ENCODE results near the gene PNMA6F. TPM values are rescaled to one million over a fixed set of nuclear protein-coding genes. Genes with fewer than 3 reads are reported as not detected.

The PNMA6F gene
- total and polyA plus RNA-seq, 2 experiments from 2014 or later: 0.06 to 0.83 TPM

DNA sequence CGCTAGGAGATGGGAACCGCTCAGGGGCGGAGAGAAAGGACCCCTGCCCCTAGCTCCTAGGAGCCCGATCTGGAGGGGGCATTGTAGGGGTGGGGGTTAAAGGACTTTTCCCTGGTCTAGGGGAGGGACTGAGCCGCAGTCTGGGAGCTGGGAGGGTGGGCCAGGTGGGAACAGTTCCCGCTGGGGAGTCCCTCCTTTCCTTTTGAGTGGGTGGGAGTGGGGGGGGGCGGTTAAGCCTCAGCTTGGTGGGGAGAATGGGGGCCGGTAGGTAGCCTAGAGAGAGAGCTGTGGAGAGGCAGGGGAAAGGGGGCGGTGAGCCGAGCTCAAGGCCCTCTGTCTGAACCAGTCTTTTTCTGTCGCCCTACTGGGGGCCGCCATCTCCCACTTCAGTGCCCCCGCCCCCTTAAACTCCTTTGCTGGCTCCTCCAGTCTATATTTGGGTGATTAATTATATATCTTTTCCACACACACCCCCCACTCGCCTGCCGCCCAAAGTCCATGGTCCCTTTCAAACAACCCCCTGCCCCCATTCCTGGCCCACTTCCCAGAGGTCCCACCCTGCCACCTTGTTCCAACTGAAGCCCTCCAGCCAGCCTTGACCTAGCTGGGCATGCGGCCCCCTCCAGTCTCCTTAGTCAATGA lies 13.2 kb upstream of the PNMA6F start:
- no peaks in the 10 kb centered on the region for H3K27me3 ChIP-seq (ENCODE audit: insufficient read depth)
- H4K20me1 ChIP-seq (replicated peaks; ENCODE audit: insufficient read depth): no peaks in the 10 kb centered on the region
- H3K27ac Mint-ChIP-seq: peak overlapping the region; percentile 89; the same call in 1 of the 2 replicates
- peaks cover 12% of the 10 kb centered on the region; the same call in 1 of the 2 replicates for H3K4me1 ChIP-seq (ENCODE audit: insufficient read depth)
- no peak overlapping the region for H2AFZ ChIP-seq
- peak; percentile 12; the same call in 2 of the 3 replicates for ATAC-seq
- H3K4me3 ChIP-seq: peak overlapping the region; percentile 72
- peak overlapping the region; percentile 86 for H3K4me3 Mint-ChIP-seq
- peak overlapping the region; percentile 76 for H3K4me2 ChIP-seq
- no peaks in the 10 kb centered on the region for H3K36me3 ChIP-seq (ENCODE audit: insufficient read depth)
- peaks cover 1% of the 10 kb centered on the region for H3K27me3 Mint-ChIP-seq (ENCODE audit: insufficient read depth, low read depth, poor library complexity)
- H3K36me3 Mint-ChIP-seq (ENCODE audit: low read depth): peaks cover 16% of the 10 kb centered on the region; the same call in 2 of the 3 replicates
- H3K4me1 Mint-ChIP-seq: peaks cover 19% of the 10 kb centered on the region
- no peaks in the 10 kb centered on the region for H3F3A ChIP-seq (replicated peaks; ENCODE audit: low read depth)
- TF ChIP-seq, protein P1, sequence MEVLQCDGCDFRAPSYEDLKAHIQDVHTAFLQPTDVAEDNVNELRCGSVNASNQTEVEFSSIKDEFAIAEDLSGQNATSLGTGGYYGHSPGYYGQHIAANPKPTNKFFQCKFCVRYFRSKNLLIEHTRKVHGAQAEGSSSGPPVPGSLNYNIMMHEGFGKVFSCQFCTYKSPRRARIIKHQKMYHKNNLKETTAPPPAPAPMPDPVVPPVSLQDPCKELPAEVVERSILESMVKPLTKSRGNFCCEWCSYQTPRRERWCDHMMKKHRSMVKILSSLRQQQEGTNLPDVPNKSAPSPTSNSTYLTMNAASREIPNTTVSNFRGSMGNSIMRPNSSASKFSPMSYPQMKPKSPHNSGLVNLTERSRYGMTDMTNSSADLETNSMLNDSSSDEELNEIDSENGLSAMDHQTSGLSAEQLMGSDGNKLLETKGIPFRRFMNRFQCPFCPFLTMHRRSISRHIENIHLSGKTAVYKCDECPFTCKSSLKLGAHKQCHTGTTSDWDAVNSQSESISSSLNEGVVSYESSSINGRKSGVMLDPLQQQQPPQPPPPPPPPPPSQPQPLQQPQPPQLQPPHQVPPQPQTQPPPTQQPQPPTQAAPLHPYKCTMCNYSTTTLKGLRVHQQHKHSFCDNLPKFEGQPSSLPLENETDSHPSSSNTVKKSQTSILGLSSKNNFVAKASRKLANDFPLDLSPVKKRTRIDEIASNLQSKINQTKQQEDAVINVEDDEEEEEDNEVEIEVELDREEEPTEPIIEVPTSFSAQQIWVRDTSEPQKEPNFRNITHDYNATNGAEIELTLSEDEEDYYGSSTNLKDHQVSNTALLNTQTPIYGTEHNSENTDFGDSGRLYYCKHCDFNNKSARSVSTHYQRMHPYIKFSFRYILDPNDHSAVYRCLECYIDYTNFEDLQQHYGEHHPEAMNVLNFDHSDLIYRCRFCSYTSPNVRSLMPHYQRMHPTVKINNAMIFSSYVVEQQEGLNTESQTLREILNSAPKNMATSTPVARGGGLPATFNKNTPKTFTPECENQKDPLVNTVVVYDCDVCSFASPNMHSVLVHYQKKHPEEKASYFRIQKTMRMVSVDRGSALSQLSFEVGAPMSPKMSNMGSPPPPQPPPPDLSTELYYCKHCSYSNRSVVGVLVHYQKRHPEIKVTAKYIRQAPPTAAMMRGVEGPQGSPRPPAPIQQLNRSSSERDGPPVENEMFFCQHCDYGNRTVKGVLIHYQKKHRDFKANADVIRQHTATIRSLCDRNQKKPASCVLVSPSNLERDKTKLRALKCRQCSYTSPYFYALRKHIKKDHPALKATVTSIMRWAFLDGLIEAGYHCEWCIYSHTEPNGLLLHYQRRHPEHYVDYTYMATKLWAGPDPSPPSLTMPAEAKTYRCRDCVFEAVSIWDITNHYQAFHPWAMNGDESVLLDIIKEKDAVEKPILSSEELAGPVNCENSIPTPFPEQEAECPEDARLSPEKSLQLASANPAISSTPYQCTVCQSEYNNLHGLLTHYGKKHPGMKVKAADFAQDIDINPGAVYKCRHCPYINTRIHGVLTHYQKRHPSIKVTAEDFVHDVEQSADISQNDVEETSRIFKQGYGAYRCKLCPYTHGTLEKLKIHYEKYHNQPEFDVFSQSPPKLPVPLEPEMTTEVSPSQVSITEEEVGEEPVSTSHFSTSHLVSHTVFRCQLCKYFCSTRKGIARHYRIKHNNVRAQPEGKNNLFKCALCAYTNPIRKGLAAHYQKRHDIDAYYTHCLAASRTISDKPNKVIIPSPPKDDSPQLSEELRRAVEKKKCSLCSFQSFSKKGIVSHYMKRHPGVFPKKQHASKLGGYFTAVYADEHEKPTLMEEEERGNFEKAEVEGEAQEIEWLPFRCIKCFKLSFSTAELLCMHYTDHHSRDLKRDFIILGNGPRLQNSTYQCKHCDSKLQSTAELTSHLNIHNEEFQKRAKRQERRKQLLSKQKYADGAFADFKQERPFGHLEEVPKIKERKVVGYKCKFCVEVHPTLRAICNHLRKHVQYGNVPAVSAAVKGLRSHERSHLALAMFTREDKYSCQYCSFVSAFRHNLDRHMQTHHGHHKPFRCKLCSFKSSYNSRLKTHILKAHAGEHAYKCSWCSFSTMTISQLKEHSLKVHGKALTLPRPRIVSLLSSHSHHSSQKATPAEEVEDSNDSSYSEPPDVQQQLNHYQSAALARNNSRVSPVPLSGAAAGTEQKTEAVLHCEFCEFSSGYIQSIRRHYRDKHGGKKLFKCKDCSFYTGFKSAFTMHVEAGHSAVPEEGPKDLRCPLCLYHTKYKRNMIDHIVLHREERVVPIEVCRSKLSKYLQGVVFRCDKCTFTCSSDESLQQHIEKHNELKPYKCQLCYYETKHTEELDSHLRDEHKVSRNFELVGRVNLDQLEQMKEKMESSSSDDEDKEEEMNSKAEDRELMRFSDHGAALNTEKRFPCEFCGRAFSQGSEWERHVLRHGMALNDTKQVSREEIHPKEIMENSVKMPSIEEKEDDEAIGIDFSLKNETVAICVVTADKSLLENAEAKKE (CRISPR knock-in tag; IDR thresholded peaks at IDR 0.05): no peak
- TF ChIP-seq EZH2 (IDR thresholded peaks at IDR 0.05; ENCODE audit: low read depth, unreplicated experiment): no peak
- no peak for TF ChIP-seq NANOG (IDR thresholded peaks at IDR 0.05; ENCODE audit: borderline replicate concordance)
- TF ChIP-seq, protein P2, sequence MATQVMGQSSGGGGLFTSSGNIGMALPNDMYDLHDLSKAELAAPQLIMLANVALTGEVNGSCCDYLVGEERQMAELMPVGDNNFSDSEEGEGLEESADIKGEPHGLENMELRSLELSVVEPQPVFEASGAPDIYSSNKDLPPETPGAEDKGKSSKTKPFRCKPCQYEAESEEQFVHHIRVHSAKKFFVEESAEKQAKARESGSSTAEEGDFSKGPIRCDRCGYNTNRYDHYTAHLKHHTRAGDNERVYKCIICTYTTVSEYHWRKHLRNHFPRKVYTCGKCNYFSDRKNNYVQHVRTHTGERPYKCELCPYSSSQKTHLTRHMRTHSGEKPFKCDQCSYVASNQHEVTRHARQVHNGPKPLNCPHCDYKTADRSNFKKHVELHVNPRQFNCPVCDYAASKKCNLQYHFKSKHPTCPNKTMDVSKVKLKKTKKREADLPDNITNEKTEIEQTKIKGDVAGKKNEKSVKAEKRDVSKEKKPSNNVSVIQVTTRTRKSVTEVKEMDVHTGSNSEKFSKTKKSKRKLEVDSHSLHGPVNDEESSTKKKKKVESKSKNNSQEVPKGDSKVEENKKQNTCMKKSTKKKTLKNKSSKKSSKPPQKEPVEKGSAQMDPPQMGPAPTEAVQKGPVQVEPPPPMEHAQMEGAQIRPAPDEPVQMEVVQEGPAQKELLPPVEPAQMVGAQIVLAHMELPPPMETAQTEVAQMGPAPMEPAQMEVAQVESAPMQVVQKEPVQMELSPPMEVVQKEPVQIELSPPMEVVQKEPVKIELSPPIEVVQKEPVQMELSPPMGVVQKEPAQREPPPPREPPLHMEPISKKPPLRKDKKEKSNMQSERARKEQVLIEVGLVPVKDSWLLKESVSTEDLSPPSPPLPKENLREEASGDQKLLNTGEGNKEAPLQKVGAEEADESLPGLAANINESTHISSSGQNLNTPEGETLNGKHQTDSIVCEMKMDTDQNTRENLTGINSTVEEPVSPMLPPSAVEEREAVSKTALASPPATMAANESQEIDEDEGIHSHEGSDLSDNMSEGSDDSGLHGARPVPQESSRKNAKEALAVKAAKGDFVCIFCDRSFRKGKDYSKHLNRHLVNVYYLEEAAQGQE (IDR thresholded peaks at IDR 0.05; ENCODE audit: unreplicated experiment): no peak
- no peak overlapping the region for H3K27ac ChIP-seq (ENCODE audit: low read depth)
- no peaks in the 10 kb centered on the region for H3K9me2 ChIP-seq (ENCODE audit: insufficient read depth)
- no peaks in the 10 kb centered on the region for H3K9me3 Mint-ChIP-seq
- H3K79me2 ChIP-seq (replicated peaks; ENCODE audit: insufficient read depth): peaks cover 6% of the 10 kb centered on the region; the same call in 1 of the 2 replicates
- no peak for DNase-seq (ENCODE audit: low spot score)

All from GM23338 (cell line).